ENCODE measurements around the gene PIGB.
"Not testable (repeated sequence)": the region's sequence is repeated elsewhere in the genome, so short reads cannot be mapped to it uniquely, and the experiment has no call there.

The PIGB gene

DNA sequence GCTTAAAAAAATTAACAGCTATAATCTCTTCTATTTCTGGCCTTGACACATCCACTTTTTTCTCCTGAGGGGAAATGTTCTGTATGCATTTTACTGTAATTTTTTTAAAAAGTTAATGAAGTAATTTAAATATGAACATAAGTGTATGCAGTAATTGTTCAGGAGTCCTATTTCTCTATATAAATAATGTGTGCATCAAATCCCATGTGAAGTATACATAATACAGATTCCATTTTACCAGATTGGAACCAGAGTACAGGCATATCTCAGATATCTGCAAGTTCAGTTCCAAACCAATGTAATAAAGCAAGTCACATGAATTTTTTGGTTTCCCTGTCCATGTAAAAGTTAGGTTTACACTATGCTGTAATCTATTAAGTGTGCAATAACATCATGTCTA is 62.6 kb downstream of the PIGB start:
- TF ChIP-seq, protein P1, sequence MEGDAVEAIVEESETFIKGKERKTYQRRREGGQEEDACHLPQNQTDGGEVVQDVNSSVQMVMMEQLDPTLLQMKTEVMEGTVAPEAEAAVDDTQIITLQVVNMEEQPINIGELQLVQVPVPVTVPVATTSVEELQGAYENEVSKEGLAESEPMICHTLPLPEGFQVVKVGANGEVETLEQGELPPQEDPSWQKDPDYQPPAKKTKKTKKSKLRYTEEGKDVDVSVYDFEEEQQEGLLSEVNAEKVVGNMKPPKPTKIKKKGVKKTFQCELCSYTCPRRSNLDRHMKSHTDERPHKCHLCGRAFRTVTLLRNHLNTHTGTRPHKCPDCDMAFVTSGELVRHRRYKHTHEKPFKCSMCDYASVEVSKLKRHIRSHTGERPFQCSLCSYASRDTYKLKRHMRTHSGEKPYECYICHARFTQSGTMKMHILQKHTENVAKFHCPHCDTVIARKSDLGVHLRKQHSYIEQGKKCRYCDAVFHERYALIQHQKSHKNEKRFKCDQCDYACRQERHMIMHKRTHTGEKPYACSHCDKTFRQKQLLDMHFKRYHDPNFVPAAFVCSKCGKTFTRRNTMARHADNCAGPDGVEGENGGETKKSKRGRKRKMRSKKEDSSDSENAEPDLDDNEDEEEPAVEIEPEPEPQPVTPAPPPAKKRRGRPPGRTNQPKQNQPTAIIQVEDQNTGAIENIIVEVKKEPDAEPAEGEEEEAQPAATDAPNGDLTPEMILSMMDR (IDR thresholded peaks at IDR 0.05; ENCODE audit: low read depth, low read length), result no peak
- no peak for DNase-seq (ENCODE audit: extremely low read depth, low read depth)

DNA sequence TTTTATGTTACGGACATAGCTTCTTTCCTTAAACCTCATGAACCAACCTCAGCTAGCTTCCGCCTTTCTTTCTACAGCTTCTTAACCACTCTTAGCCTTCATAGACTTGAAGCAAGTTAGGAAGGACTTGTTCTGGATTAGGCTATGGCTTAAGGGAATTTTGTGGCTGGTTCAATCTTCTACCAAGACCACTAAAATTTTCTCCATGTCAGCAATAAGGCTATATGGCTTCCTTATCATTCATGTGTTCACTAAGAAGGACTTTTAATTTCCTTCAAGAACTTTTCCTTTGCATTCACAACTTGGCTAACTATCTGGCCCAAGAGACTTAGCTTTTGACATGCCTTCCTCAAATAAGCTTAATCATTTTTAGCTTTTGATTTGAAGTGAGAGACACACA is 64.7 kb downstream of the PIGB start:
- no peak for DNase-seq (ENCODE audit: extremely low read depth, low read depth)
- TF ChIP-seq, protein P1 (IDR thresholded peaks at IDR 0.05; ENCODE audit: low read depth, low read length), result no peak

DNA sequence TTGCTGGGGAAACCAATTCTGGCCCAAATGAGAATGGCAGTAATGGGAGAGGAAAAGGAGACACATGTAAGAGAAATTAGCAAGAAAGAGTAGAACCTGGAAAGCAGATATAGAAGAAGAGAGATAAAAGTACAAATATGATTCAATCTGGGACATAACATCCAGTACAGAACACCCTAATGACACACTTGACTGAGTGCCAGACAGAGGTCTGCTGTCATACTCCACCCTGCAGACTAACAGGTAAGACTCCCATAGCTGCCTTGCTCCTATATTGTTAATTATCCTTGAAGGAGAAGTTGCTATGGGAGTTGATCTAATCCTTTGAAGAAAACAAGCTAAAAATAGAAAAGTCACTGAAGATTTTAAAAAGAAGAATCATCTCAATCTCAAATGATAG is 68.0 kb downstream of the PIGB start:
- TF ChIP-seq, protein P1 (IDR thresholded peaks at IDR 0.05; ENCODE audit: low read depth, low read length), result no peak

DNA sequence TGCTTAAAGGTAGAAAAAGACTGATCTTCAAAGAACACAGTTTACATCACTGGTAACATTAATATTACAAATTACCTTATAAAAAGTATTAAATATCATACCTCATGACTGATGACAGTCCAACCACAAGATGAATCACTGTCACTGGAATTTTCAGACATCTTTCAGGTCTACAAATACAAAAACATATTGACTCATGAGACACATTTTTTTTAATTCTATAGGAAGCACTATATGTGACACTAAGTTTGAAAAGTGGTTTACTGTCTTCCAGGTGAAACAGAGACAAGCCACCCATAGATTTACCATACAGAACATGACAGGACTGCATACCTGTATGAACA is 70.2 kb downstream of the PIGB start:
- DNase-seq (ENCODE audit: extremely low read depth, low read depth), result no peak
- TF ChIP-seq, protein P1 (IDR thresholded peaks at IDR 0.05; ENCODE audit: low read depth, low read length), result no peak

More for the DNA sequence above, 68.0 kb downstream of the PIGB start:
- no peak for DNase-seq (ENCODE audit: extremely low read depth, low read depth)

DNA sequence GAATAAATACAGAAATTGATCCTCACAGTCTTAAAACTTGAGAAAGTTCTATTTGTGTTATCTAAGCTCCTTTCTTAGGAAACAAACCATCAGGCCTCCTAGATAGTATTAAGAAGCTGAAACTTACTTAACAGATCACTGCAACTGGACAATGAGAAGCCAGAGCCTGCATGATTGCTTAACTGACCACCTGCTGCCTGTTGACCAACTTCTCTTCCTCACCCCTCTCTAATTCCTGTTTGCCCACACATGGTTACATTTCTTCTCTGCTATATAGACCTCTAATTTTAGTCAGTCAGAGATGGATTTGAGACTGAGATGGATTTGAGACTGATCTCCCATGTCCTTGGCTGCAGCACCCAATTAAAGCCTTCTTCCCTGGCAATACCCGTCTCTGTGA is 75.7 kb downstream of the PIGB start:
- TF ChIP-seq, protein P1 (IDR thresholded peaks at IDR 0.05; ENCODE audit: low read depth, low read length), result no peak

DNA sequence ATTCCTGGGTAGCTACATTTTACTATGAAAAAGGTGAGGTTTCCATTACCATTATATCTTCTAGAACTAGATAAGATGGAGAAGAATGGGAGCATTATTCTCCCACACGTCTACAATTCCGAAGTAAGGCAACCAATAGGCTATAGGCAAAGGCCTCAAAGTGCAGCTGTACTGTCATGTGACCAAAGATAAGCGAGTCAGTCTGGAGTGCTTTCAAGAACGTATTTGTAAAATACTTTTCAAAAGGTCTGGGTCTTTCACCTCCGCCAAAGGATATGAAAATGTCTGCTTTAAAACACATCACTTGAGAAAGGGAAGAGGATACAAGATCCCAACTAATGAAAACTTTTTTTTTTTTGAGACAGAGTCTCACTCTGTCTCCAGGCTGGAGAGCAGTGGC is 79.2 kb downstream of the PIGB start:
- TF ChIP-seq, protein P1 (IDR thresholded peaks at IDR 0.05; ENCODE audit: low read depth, low read length), result no peak

More for the DNA sequence above, 75.7 kb downstream of the PIGB start:
- no peak for DNase-seq (ENCODE audit: extremely low read depth, low read depth)

DNA sequence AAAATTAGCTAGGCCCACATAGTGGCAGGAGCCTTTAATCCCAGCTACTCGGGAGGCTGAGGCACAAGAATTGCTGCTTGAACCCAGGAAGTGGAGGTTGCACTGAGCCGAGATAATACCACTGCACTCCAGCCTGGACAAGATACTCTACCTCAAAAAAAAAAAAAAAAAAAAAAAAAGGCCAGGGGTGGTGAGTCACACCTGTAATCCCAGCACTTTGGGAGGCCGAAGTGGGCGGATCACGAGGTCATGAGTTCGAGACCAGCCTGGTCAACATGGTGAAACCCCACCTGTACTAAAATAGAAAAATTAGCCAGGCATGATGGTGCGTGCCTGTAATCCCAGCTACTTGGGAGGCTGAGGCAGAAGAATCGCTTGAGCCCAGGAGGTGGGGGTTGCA is 81.0 kb downstream of the PIGB start:
- DNase-seq (ENCODE audit: extremely low read depth, low read depth), result not testable (repeated sequence)

More for the DNA sequence above, 79.2 kb downstream of the PIGB start:
- no peak for DNase-seq (ENCODE audit: extremely low read depth, low read depth)

DNA sequence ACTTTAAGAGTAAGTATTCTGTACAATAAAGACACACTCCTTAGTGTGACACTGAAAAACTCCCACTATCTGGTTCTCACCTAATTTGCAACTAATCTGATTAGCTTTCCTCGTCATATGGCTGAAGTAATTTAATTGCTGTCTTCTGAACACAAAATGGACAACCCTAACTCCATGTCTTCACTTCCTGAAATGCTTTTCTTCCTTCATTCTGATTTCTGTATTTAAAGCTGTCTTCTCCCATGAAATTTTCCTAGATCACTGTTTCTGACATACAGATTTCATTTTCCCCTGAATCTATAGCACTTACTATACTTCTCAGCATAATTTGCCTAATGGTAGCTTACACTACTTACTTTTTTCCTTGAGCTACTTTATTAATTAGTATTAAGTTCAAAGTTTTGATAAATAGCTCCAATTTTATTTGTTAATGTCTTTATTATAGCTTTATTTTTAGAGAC is 82.8 kb downstream of the PIGB start:
- TF ChIP-seq, protein P1 (IDR thresholded peaks at IDR 0.05; ENCODE audit: low read depth, low read length), result no peak
- DNase-seq (ENCODE audit: extremely low read depth, low read depth), result no peak

All from AG09319 (cell line).